GM12878 (cell line): Measurements from ENCODE around the gene MAPK8IP3. TPM values are rescaled to one million over a fixed set of nuclear protein-coding genes. Genes with fewer than 3 reads are reported as not detected.

Experiments
- ATAC-seq: fragments of 200-7000 bp; cut with Tn5 transposase; 3 replicates; pipeline ENCODE4 v1.9.1; 2020; ENCODE audit warnings: mild to moderate bottlenecking, moderate library complexity
- BruUV-seq: library from RNA; stranded (reverse); fragments of 400-500 nt; replicated peaks from 2 replicates; lab custom pipeline; 2021; lab: Mats Ljungman, UMichigan
- CTCF ChIA-PET: fragments of 300-600 bp; sonication (Branson Sonifier 250); formaldehyde crosslinking; extraction: SDS; loops from one replicate; lab custom pipeline; 2021; ENCODE audit warnings: inconsistent platforms; lab: Yijun Ruan, JAX
- POLR2A ChIA-PET: fragments of 350-600 bp; formaldehyde crosslinking; extraction: SDS; loops from one replicate; lab custom pipeline; 2021; ENCODE audit warnings: inconsistent platforms; lab: Charles Lee
- RAD21 ChIA-PET: fragments of 300-600 bp; sonication (Branson Sonifier 250); formaldehyde crosslinking; loops from one replicate; lab custom pipeline; 2023; ENCODE audit warnings: antibody characterized with exemption; ENCODE audit not compliant: unreplicated experiment; lab: Charles Lee
- SMC1A ChIA-PET: fragments of 300-600 bp; sonication (Branson Sonifier 250); formaldehyde crosslinking; loops from one replicate; lab custom pipeline; 2023; ENCODE audit not compliant: unreplicated experiment, uncharacterized antibody; lab: Charles Lee
- DNase-seq: peaks from one replicate; pipeline ENCODE4 v3.0.0-alpha.2; 2011; ENCODE audit warnings: low read depth, low spot score
- FAIRE-seq: peaks from 3 replicates; lab custom pipeline; 2011; peaks lifted over from hg19 to GRCh38; lab: Jason Lieb, UNC
- H2AFZ ChIP-seq: 2 replicates; pipeline ENCODE4 v1.6.0; 2011; ENCODE audit warnings: low read depth, low read length, control low read depth; ENCODE audit not compliant: control insufficient read depth
- H3K27ac ChIP-seq: 2 replicates; pipeline ENCODE4 v1.5.1; 2011; ENCODE audit warnings: control low read depth; ENCODE audit not compliant: control insufficient read depth, insufficient read depth
- H3K27me3 ChIP-seq, 2 experiments: replicated peaks in 1 of 2; 2 replicates each; pipeline versions ENCODE4 v1.6.0 to v1.6.1; 2011; ENCODE audit warnings: low read length in 1 of 2; ENCODE audit not compliant: control insufficient read depth in 2 of 2, insufficient read depth in 2 of 2
- H3K36me3 ChIP-seq, 2 experiments: 2 replicates each; pipeline ENCODE4 v1.5.1; 2011; ENCODE audit warnings: low read length in 1 of 2; ENCODE audit not compliant: control insufficient read depth in 2 of 2, insufficient read depth in 2 of 2
- H3K4me1 ChIP-seq: 2 replicates; pipeline ENCODE4 v1.6.1; 2011; ENCODE audit warnings: mild to moderate bottlenecking, low read length, moderate library complexity, mixed read lengths; ENCODE audit not compliant: control insufficient read depth, insufficient read depth
- H3K4me2 ChIP-seq: 2 replicates; pipeline ENCODE4 v1.6.0; 2011; ENCODE audit warnings: control low read depth; ENCODE audit not compliant: control insufficient read depth, insufficient read depth
- H3K4me3 ChIP-seq: fragments of 200-600 bp; sonication (generic); 2 replicates; pipeline ENCODE4 v1.5.1; 2016
- H3K79me2 ChIP-seq: 2 replicates; pipeline ENCODE4 v1.6.0; 2011; ENCODE audit warnings: low read length; ENCODE audit not compliant: control insufficient read depth, insufficient read depth
- H3K9ac ChIP-seq: 2 replicates; pipeline ENCODE4 v1.8.0; 2011; ENCODE audit warnings: low read length, control low read depth, mixed read lengths; ENCODE audit not compliant: control insufficient read depth, insufficient read depth
- H3K9me3 ChIP-seq: replicated peaks from 3 replicates; pipeline ENCODE4 v1.5.1; 2011; ENCODE audit warnings: mild to moderate bottlenecking, low read length; ENCODE audit not compliant: control insufficient read depth, insufficient read depth
- H4K20me1 ChIP-seq: 2 replicates; pipeline ENCODE4 v1.6.0; 2011; ENCODE audit not compliant: control insufficient read depth, insufficient read depth
- GATAD2B ChIP-seq: fragments of 450-650 bp; conservative IDR thresholded peaks from 2 replicates; pipeline ENCODE4 v1.6.1; 2017; ENCODE audit warnings: low read depth, mild to moderate bottlenecking, moderate library complexity
- IRF4 ChIP-seq: IDR thresholded peaks from 2 replicates; pipeline ENCODE4 v1.6.1; 2011; ENCODE audit warnings: low read depth, low read length
- MTA2 ChIP-seq: fragments of 450-650 bp; IDR thresholded peaks from 2 replicates; pipeline ENCODE4 v1.6.1; 2016; ENCODE audit warnings: low read depth, mild to moderate bottlenecking, moderate library complexity
- NBN ChIP-seq: fragments of 450-650 bp; IDR thresholded peaks from 2 replicates; pipeline ENCODE4 v1.6.1; 2016
- PAX8 ChIP-seq: fragments of 450-650 bp; IDR thresholded peaks from 2 replicates; pipeline ENCODE4 v1.6.1; 2017; ENCODE audit warnings: mild to moderate bottlenecking, moderate library complexity
- POU2F2 ChIP-seq: IDR thresholded peaks from 3 replicates; pipeline ENCODE4 v1.6.1; 2011; ENCODE audit warnings: low read depth, mild to moderate bottlenecking, low read length, borderline replicate concordance
- PRDM15 ChIP-seq: fragments of 450-650 bp; formaldehyde crosslinking; IDR thresholded peaks from 2 replicates; pipeline ENCODE4 v1.4.0; 2020; ENCODE audit warnings: mild to moderate bottlenecking, moderate library complexity
- RB1 ChIP-seq: fragments of 450-650 bp; formaldehyde crosslinking; IDR thresholded peaks from 2 replicates; pipeline ENCODE4 v1.6.1; 2017; ENCODE audit warnings: mild to moderate bottlenecking, borderline replicate concordance
- RBBP5 ChIP-seq: fragments of 200-600 bp; sonication (generic); conservative IDR thresholded peaks from 2 replicates; pipeline ENCODE4 v1.6.1; 2016
- SUPT20H ChIP-seq: IDR thresholded peaks from 2 replicates; pipeline ENCODE4 v1.6.1; 2011; ENCODE audit warnings: low read depth, mild to moderate bottlenecking, low read length, moderate library complexity, borderline replicate concordance; ENCODE audit not compliant: control insufficient read depth
- ZBED1 ChIP-seq: IDR thresholded peaks from 2 replicates; pipeline ENCODE4 v1.6.1; 2016; ENCODE audit warnings: borderline replicate concordance
- ZNF384 ChIP-seq: IDR thresholded peaks from 2 replicates; pipeline ENCODE4 v1.6.1; 2012; ENCODE audit warnings: low read depth, mild to moderate bottlenecking, low read length, improper control_type of control experiment, borderline replicate concordance
- ZNF592 ChIP-seq: fragments of 450-650 bp; IDR thresholded peaks from 2 replicates; pipeline ENCODE4 v1.6.1; 2017; ENCODE audit warnings: mild to moderate bottlenecking, moderate library complexity
- WGBS: methylation state at CpG from one replicate; pipeline ENCODE4 v1.1.6; 2016; ENCODE audit warnings: low lambda C conversion rate; ENCODE audit not compliant: insufficient replicate concordance, insufficient coverage; ENCODE audit errors: missing lambda C conversion rate; 5-methylcytosine and 5-hydroxymethylcytosine counted together
- in situ Hi-C: fragments of 300-500 bp; cut with MboI; formaldehyde crosslinking; loops from 9 replicates; pipeline ENCODE4 v1.14.3; 2018; ENCODE audit warnings: mixed read lengths
- intact Hi-C: fragments of 100-400 bp; cut with micrococcal nuclease; formaldehyde crosslinking; loops from one replicate; pipeline ENCODE4 v1.14.2; 2022; ENCODE audit not compliant: unreplicated experiment
- polyA plus RNA-seq, 11 experiments: library from polyadenylated mRNA; depleted of rRNA in 4 of 11; unstranded in 6 of 11; stranded (reverse) in 5 of 11; fragments of >200 nt; fragmentation: Nextera tagmentation in 4 of 11; fragmentation: Illumina TruSeq in 1 of 11; extraction: Ambion mirVana in 4 of 11; extraction: Trizol in 1 of 11; gene quantifications; 1 replicate in 1 of 11; 2 replicates in 10 of 11; pipeline versions ENCODE4 v1.2.1 to v1.2.3, GENCODE V29; 2011 to 2016; ENCODE audit warnings: inconsistent platforms in 2 of 11, missing spikeins in 2 of 11, low read depth in 1 of 11
- total RNA-seq, 4 experiments: library from RNA; depleted of rRNA in 3 of 4; stranded (reverse); fragments of >200 nt in 3 of 4; fragmentation: Illumina TruSeq in 1 of 4; extraction: Trizol in 1 of 4; gene quantifications; 2 replicates each; pipeline versions ENCODE4 v1.2.1 to v1.2.3, GENCODE V29; 2013 to 2021
- TF ChIP-seq, protein P1 (sequence below): IDR thresholded peaks from 2 replicates; pipeline ENCODE4 v1.6.1; 2012; ENCODE audit warnings: low read depth, low read length, improper control_type of control experiment
- TF ChIP-seq, protein P2 (sequence below): fragments of 450-650 bp; IDR thresholded peaks from 2 replicates; pipeline ENCODE4 v1.6.1; 2016; ENCODE audit warnings: mild to moderate bottlenecking

MAPK8IP3 gene
- total and polyA plus RNA-seq, 10 of the 15 experiments (the other 5 are each of a cell fraction or from before 2014, with no cell fraction given), result 0.06 to 67.9 (median 18.2) TPM

GRCh38 chr16:1810536-1810935 is 104.5 kb downstream of the MAPK8IP3 start:
- 87% methylated on average over 15 of the region's 16 CpGs for WGBS
- no peak overlapping the region for H2AFZ ChIP-seq
- no TSS peak for BruUV-seq
- no peaks in the 10 kb centered on the region for H3K4me1 ChIP-seq
- no peaks in the 10 kb centered on the region for H3K79me2 ChIP-seq
- H3K4me3 ChIP-seq, result no peak overlapping the region
- no peaks in the 10 kb centered on the region; the same call in 2 of the 3 replicates for H3K9me3 ChIP-seq
- ChIA-PET CTCF (interaction anchor here (0.7 kb wide), 1 partner anchor 119 kb away, joined by 3 read pairs; no protein-coding TSS in a partner anchor), POLR2A (no interaction called here), RAD21 (no interaction called here), SMC1A (no interaction called here)
- no peak overlapping the region for H3K9ac ChIP-seq
- peaks cover 0 to 1% of the 10 kb centered on the region in 2 experiments; a peak in 3 of 4 replicates for H3K36me3 ChIP-seq
- FAIRE-seq (no peak), ATAC-seq (no peak), DNase-seq (no peak)
- H4K20me1 ChIP-seq, result no peaks in the 10 kb centered on the region
- H3K27ac ChIP-seq, result no peak overlapping the region
- H3K4me2 ChIP-seq, result no peak overlapping the region
- in situ Hi-C loops, result no loop called here
- intact Hi-C loops, result no loop called here
- TF ChIP-seq, protein P1, sequence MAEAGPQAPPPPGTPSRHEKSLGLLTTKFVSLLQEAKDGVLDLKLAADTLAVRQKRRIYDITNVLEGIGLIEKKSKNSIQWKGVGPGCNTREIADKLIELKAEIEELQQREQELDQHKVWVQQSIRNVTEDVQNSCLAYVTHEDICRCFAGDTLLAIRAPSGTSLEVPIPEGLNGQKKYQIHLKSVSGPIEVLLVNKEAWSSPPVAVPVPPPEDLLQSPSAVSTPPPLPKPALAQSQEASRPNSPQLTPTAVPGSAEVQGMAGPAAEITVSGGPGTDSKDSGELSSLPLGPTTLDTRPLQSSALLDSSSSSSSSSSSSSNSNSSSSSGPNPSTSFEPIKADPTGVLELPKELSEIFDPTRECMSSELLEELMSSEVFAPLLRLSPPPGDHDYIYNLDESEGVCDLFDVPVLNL, result no peak
- no peak for TF ChIP-seq RB1
- no peak for TF ChIP-seq MTA2
- TF ChIP-seq ZNF592, result no peak
- no peak for TF ChIP-seq PRDM15 (CRISPR knock-in tag)
- TF ChIP-seq IRF4, result no peak
- TF ChIP-seq PAX8, result no peak
- no peak for TF ChIP-seq RBBP5
- no peak for TF ChIP-seq ZBED1
- TF ChIP-seq SUPT20H, result no peak
- TF ChIP-seq, protein P2, sequence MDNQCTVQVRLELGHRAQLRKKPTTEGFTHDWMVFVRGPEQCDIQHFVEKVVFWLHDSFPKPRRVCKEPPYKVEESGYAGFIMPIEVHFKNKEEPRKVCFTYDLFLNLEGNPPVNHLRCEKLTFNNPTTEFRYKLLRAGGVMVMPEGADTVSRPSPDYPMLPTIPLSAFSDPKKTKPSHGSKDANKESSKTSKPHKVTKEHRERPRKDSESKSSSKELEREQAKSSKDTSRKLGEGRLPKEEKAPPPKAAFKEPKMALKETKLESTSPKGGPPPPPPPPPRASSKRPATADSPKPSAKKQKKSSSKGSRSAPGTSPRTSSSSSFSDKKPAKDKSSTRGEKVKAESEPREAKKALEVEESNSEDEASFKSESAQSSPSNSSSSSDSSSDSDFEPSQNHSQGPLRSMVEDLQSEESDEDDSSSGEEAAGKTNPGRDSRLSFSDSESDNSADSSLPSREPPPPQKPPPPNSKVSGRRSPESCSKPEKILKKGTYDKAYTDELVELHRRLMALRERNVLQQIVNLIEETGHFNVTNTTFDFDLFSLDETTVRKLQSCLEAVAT, result no peak
- no peak for TF ChIP-seq POU2F2
- no peak for TF ChIP-seq ZNF384
- no peak for TF ChIP-seq GATAD2B
- no peak for TF ChIP-seq NBN
- H3K27me3 ChIP-seq, result no peaks in the 10 kb centered on the region
